CD4-positive, alpha-beta T cell (primary cell): ENCODE measurements around the gene BTLA. TPM values are rescaled to one million over a fixed set of nuclear protein-coding genes. Genes with fewer than 3 reads are reported as not detected.
"Not testable (repeated sequence)": the region's sequence is repeated elsewhere in the genome, so short reads cannot be mapped to it uniquely, and the experiment has no call there.

ENCODE experiments used
- ATAC-seq: fragments of 200-7000 bp; cut with Tn5 transposase; one replicate; pipeline ENCODE4 v1.10.0; 2022; ENCODE audit warnings: mild to moderate bottlenecking; ENCODE audit not compliant: poor library complexity
- CTCF ChIA-PET: fragments of 350-600 bp; sonication (Branson Sonifier 250); formaldehyde crosslinking; loops from one replicate; lab custom pipeline; 2021; ENCODE audit warnings: antibody characterized with exemption, inconsistent platforms; lab: Charles Lee
- POLR2A ChIA-PET: fragments of 350-600 bp; sonication (Branson Sonifier 250); formaldehyde crosslinking; loops from one replicate; lab custom pipeline; 2021; ENCODE audit warnings: antibody characterized with exemption, inconsistent platforms; lab: Charles Lee
- DNase-seq, 14 experiments: peaks; one replicate each; pipeline ENCODE4 v3.0.0-alpha.2; 2013 to 2020; ENCODE audit warnings: mixed read lengths in 2 of 14
- H3K27ac ChIP-seq, 2 donors: one replicate each; pipeline versions ENCODE4 v1.5.1 to v1.7.0; 2013; ENCODE audit warnings: low read length in 2 of 2, low read depth in 1 of 2, mild to moderate bottlenecking in 1 of 2
- H3K27me3 ChIP-seq, 2 experiments: 1 replicate in 1 of 2; 2 replicates in 1 of 2; pipeline versions ENCODE4 v1.6.1 to v1.7.0; 2013; ENCODE audit warnings: low read length in 2 of 2, control low read depth in 1 of 2, mild to moderate bottlenecking in 1 of 2, moderate library complexity in 1 of 2; ENCODE audit not compliant: insufficient read depth in 2 of 2, control insufficient read depth in 1 of 2
- H3K36me3 ChIP-seq: one replicate; pipeline ENCODE4 v1.6.1; 2013; ENCODE audit warnings: low read length, control low read depth; ENCODE audit not compliant: insufficient read depth
- H3K4me1 ChIP-seq: one replicate; pipeline ENCODE4 v1.6.1; 2013; ENCODE audit warnings: low read length, control low read depth; ENCODE audit not compliant: insufficient read depth
- H3K4me3 ChIP-seq: one replicate; pipeline ENCODE4 v1.5.1; 2013; ENCODE audit warnings: mild to moderate bottlenecking, low read length, moderate library complexity
- H3K9me3 ChIP-seq, 2 experiments: 1 replicate in 1 of 2; 2 replicates in 1 of 2; pipeline versions ENCODE4 v1.6.1 to v1.7.0; 2013; ENCODE audit warnings: low read length in 2 of 2, mild to moderate bottlenecking in 2 of 2, control low read depth in 1 of 2, moderate library complexity in 1 of 2; ENCODE audit not compliant: control insufficient read depth in 1 of 2, insufficient read depth in 1 of 2
- H3K27ac Mint-ChIP-seq: one replicate; pipeline ENCODE4 v1.8.0; 2020; ENCODE audit warnings: mixed read lengths
- H3K27me3 Mint-ChIP-seq: one replicate; pipeline ENCODE4 v1.8.0; 2021; ENCODE audit warnings: mixed read lengths
- H3K36me3 Mint-ChIP-seq: one replicate; pipeline ENCODE4 v1.8.0; 2021; ENCODE audit warnings: low read depth, mixed read lengths
- H3K4me1 Mint-ChIP-seq: one replicate; pipeline ENCODE4 v1.8.0; 2021; ENCODE audit warnings: low read depth, mixed read lengths
- H3K4me3 Mint-ChIP-seq: one replicate; pipeline ENCODE4 v1.8.0; 2020; ENCODE audit warnings: mild to moderate bottlenecking, mixed read lengths
- H3K9me3 Mint-ChIP-seq: one replicate; pipeline ENCODE4 v1.8.0; 2020; ENCODE audit warnings: mixed read lengths
- CTCF ChIP-seq: fragments of 200-600 bp; IDR thresholded peaks from one replicate; pipeline ENCODE4 v1.8.0; 2022; ENCODE audit warnings: antibody characterized with exemption, mild to moderate bottlenecking
- intact Hi-C, 2 experiments: fragments of 100-400 bp; cut with DNase I in 1 of 2; cut with micrococcal nuclease in 1 of 2; formaldehyde crosslinking; loops; one replicate each; pipeline versions ENCODE4 v1.15.1 to v1.9.0; 2023 to 2025; cut with DNase I, micrococcal nuclease
- total RNA-seq, 174 experiments: library from RNA in 2 of 174; stranded (reverse) in 2 of 174; gene quantifications; one replicate each; pipeline ENCODE4 v1.2.3 and lab custom pipeline; 2021 to 2026

Gene BTLA
- total RNA-seq, 2 experiments from 2014 or later = 8.5 to 9.6 TPM

GRCh38 chr3:112539825-112540650 lies 40.8 kb upstream of the BTLA start:
- Histone ChIP-seq H3K27me3 (no peaks in the 10 kb centered on the region), H3K27ac (no peak overlapping the region), H3K9me3 (no peaks in the 10 kb centered on the region), H3K4me3 (no peak overlapping the region), H3K4me1 (no peaks in the 10 kb centered on the region), H3K36me3 (peaks cover 55% of the 10 kb centered on the region)
- Mint-ChIP-seq H3K9me3 (no peaks in the 10 kb centered on the region), H3K4me3 (no peak overlapping the region), H3K27me3 (no peaks in the 10 kb centered on the region), H3K36me3 (peaks cover 89% of the 10 kb centered on the region), H3K4me1 (peaks cover 14% of the 10 kb centered on the region), H3K27ac (peak overlapping the region; percentile 19)
- ChIA-PET POLR2A (no interaction called here), CTCF (interaction anchor here (0.8 kb wide), 1 partner anchor 12 kb away, joined by 3 read pairs; no protein-coding TSS in a partner anchor)
- ATAC-seq (no peak), DNase-seq (no peak)
- no peak for TF ChIP-seq CTCF
- intact Hi-C loops = no loop called here

GRCh38 chr3:112531358-112531781 lies 32.1 kb upstream of the BTLA start:
- H3K27ac ChIP-seq = no peak overlapping the region

GRCh38 chr3:112530573-112530972 lies 31.3 kb upstream of the BTLA start:
- H3K27ac ChIP-seq = no peak overlapping the region
- peaks cover 73% of the 10 kb centered on the region for H3K36me3 ChIP-seq
- ATAC-seq = no peak
- no peaks in the 10 kb centered on the region for H3K9me3 Mint-ChIP-seq
- H3K4me1 ChIP-seq = no peaks in the 10 kb centered on the region
- H3K4me3 ChIP-seq = no peak overlapping the region
- H3K4me3 Mint-ChIP-seq = no peak overlapping the region
- no peaks in the 10 kb centered on the region for H3K27me3 ChIP-seq
- H3K4me1 Mint-ChIP-seq = no peaks in the 10 kb centered on the region
- H3K9me3 ChIP-seq = no peaks in the 10 kb centered on the region
- intact Hi-C loops = loop anchor here in 1 of 2 experiments (2.0 to 5.0 kb wide), 3 partner anchors 203 to 394 kb away; no protein-coding TSS in a partner anchor
- CTCF ChIA-PET = interaction anchor here (0.7 to 1.2 kb wide), 2 partner anchors 173 to 237 kb away, joined by 3 to 5 read pairs; no protein-coding TSS in a partner anchor
- POLR2A ChIA-PET = interaction anchor here (1.3 kb wide), 1 partner anchor 237 kb away, joined by 4 read pairs; no protein-coding TSS in a partner anchor
- no peak for DNase-seq
- H3K36me3 Mint-ChIP-seq = peaks cover 82% of the 10 kb centered on the region
- no peak for TF ChIP-seq CTCF
- H3K27ac Mint-ChIP-seq = no peak overlapping the region
- H3K27me3 Mint-ChIP-seq = no peaks in the 10 kb centered on the region

More at GRCh38 chr3:112531358-112531781, 32.1 kb upstream of the BTLA start:
- Mint-ChIP-seq H3K36me3 (peaks cover 88% of the 10 kb centered on the region), H3K9me3 (no peaks in the 10 kb centered on the region), H3K4me1 (no peaks in the 10 kb centered on the region), H3K27ac (peak overlapping the region; percentile 6), H3K4me3 (no peak overlapping the region), H3K27me3 (no peaks in the 10 kb centered on the region)
- DNase-seq (peak in 3 of 14 experiments; percentile 47 to 60 (median 55)), ATAC-seq (no peak)
- Histone ChIP-seq H3K4me3 (no peak overlapping the region), H3K4me1 (no peaks in the 10 kb centered on the region), H3K36me3 (peaks cover 76% of the 10 kb centered on the region), H3K9me3 (no peaks in the 10 kb centered on the region), H3K27me3 (no peaks in the 10 kb centered on the region)
- TF ChIP-seq CTCF = peak; percentile 80
- ChIA-PET CTCF (interaction anchor here (0.6 to 1.2 kb wide), 3 partner anchors 93 to 238 kb away, joined by 3 to 5 read pairs (median 3); no protein-coding TSS in a partner anchor), POLR2A (interaction anchor here (1.3 kb wide), 1 partner anchor 238 kb away, joined by 4 read pairs; no protein-coding TSS in a partner anchor)
- intact Hi-C loops = loop anchor here in 1 of 2 experiments (1.0 to 5.0 kb wide), 4 partner anchors 204 to 419 kb away; no protein-coding TSS in a partner anchor

- CTCF ChIA-PET, H3K27ac Mint-ChIP-seq, H3K4me3 ChIP-seq, H3K9me3 Mint-ChIP-seq, intact Hi-C loops, H3K4me1 ChIP-seq, DNase-seq, H3K27ac ChIP-seq, H3K27me3 Mint-ChIP-seq, ATAC-seq, H3K4me3 Mint-ChIP-seq, H3K9me3 ChIP-seq, H3K27me3 ChIP-seq, POLR2A ChIA-PET, H3K4me1 Mint-ChIP-seq: not testable (repeated sequence)
- H3K36me3 Mint-ChIP-seq = peaks cover 31% of the 10 kb centered on the region
- H3K36me3 ChIP-seq = peaks cover 26% of the 10 kb centered on the region
Measured at GRCh38 chr3:112524127-112524526, 24.9 kb upstream of the BTLA start.
